Peyer's patch (tissue), 4 donors: ENCODE measurements around the gene NQO2.
"Not testable (repeated sequence)": the region's sequence is repeated elsewhere in the genome, so short reads cannot be mapped to it uniquely, and the experiment has no call there.

Experiments
- POLR2A ChIP-seq, 2 donors: fragments of 450-650 bp; IDR thresholded peaks; one replicate each; pipeline ENCODE4 v1.5.1; 2017; ENCODE audit warnings: antibody characterized with exemption in 2 of 2, mild to moderate bottlenecking in 2 of 2, moderate library complexity in 2 of 2
- TF ChIP-seq, protein P1 (sequence below), 6 experiments: fragments of 450-650 bp in 4 of 6; fragments of 200-600 bp in 2 of 6; sonication (generic) in 1 of 6; IDR thresholded peaks; one replicate each; pipeline ENCODE4 v1.5.1; 2017 to 2019; ENCODE audit warnings: antibody characterized with exemption in 6 of 6, mild to moderate bottlenecking in 3 of 6, moderate library complexity in 1 of 6

DNA sequence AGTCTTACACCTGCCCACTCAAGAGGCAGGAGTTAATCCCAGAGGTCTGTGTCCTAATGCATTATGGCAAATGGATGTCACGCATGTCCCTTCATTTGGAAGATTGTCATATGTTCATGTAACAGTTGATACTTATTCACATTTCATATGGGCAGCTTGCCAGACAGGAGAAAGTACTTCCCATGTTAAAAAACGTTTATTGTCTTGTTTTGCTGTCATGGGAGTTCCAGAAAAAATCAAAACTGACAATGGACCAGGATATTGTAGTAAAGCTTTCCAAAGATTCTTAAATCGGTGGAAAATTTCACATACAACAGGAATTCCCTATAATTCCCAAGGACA is 55.4 kb downstream of the NQO2 start:
- not testable (repeated sequence) for TF ChIP-seq POLR2A (IDR thresholded peaks at IDR 0.05)
- TF ChIP-seq, protein P1, sequence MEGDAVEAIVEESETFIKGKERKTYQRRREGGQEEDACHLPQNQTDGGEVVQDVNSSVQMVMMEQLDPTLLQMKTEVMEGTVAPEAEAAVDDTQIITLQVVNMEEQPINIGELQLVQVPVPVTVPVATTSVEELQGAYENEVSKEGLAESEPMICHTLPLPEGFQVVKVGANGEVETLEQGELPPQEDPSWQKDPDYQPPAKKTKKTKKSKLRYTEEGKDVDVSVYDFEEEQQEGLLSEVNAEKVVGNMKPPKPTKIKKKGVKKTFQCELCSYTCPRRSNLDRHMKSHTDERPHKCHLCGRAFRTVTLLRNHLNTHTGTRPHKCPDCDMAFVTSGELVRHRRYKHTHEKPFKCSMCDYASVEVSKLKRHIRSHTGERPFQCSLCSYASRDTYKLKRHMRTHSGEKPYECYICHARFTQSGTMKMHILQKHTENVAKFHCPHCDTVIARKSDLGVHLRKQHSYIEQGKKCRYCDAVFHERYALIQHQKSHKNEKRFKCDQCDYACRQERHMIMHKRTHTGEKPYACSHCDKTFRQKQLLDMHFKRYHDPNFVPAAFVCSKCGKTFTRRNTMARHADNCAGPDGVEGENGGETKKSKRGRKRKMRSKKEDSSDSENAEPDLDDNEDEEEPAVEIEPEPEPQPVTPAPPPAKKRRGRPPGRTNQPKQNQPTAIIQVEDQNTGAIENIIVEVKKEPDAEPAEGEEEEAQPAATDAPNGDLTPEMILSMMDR (IDR thresholded peaks at IDR 0.05): not testable (repeated sequence)
